GM12801 (cell line): Measurements from ENCODE around the gene MOG.

Source experiments
- CTCF ChIP-seq: IDR thresholded peaks from one replicate; pipeline ENCODE4 v1.5.1; 2011; ENCODE audit warnings: control low read depth; ENCODE audit not compliant: insufficient read length; ENCODE audit errors: extremely low read depth

The MOG gene

GRCh38 chr6:29624520-29624961, 32.4 kb upstream of the MOG start:
- no peak for TF ChIP-seq CTCF

- TF ChIP-seq CTCF, result no peak
These were observed 31.5 kb upstream of the MOG start for GRCh38 chr6:29625337-29625930.

GRCh38 chr6:29626948-29627754, 29.7 kb upstream of the MOG start:
- TF ChIP-seq CTCF, result no peak

- no peak for TF ChIP-seq CTCF
These were observed 29.0 kb upstream of the MOG start for GRCh38 chr6:29627755-29628418.

- no peak for TF ChIP-seq CTCF
These were observed 28.2 kb upstream of the MOG start for GRCh38 chr6:29628419-29629281.

GRCh38 chr6:29629571-29629970, 27.3 kb upstream of the MOG start:
- no peak for TF ChIP-seq CTCF

- no peak for TF ChIP-seq CTCF
These were observed 26.6 kb upstream of the MOG start for GRCh38 chr6:29630315-29630714.
